ENCODE results near the gene FRG2.
"Not testable (repeated sequence)": the region's sequence is repeated elsewhere in the genome, so short reads cannot be mapped to it uniquely, and the experiment has no call there.

Gene FRG2

GRCh38 chr4:190027156-190027555 is at the start of gene FRG2:
TSS of gene FRG2 (minus strand) at chr4:190027256. CDS start at chr4:190027204, 52 bp downstream.
- DNase-seq, result not testable (repeated sequence)

GRCh38 chr4:190068351-190068750 is 41.3 kb upstream of the FRG2 start:
- not testable (repeated sequence) for DNase-seq

GRCh38 chr4:190064805-190065204 is 37.7 kb upstream of the FRG2 start:
- not testable (repeated sequence) for DNase-seq

- not testable (repeated sequence) for DNase-seq
These were observed 37.3 kb upstream of the FRG2 start, which contains the start of gene DBET for GRCh38 chr4:190064342-190064741. TSS of gene DBET (plus strand) at chr4:190064502.

GRCh38 chr4:190058997-190059396 is 31.9 kb upstream of the FRG2 start:
- not testable (repeated sequence) for DNase-seq

- not testable (repeated sequence) for DNase-seq
These were observed 22.6 kb upstream of the FRG2 start for GRCh38 chr4:190049378-190050239.

- not testable (repeated sequence) for DNase-seq
These were observed 20.6 kb upstream of the FRG2 start for GRCh38 chr4:190047627-190048026.

- DNase-seq, result not testable (repeated sequence)
These were observed 13.8 kb upstream of the FRG2 start for GRCh38 chr4:190040873-190041272.

- not testable (repeated sequence) for DNase-seq
These were observed 10.8 kb upstream of the FRG2 start for GRCh38 chr4:190037704-190038388.

GRCh38 chr4:190031264-190031663 is 4.2 kb upstream of the FRG2 start:
- not testable (repeated sequence) for DNase-seq

GRCh38 chr4:190022614-190023281 is 4.3 kb downstream of the FRG2 start:
- DNase-seq, result not testable (repeated sequence)

GRCh38 chr4:190021973-190022372 is 5.1 kb downstream of the FRG2 start:
- DNase-seq, result not testable (repeated sequence)

- no peak for DNase-seq
These were observed 6.0 kb downstream of the FRG2 start for GRCh38 chr4:190020790-190021717.

GRCh38 chr4:190019859-190020463 is 7.1 kb downstream of the FRG2 start:
- not testable (repeated sequence) for DNase-seq

- no peak for DNase-seq
These were observed 7.8 kb downstream of the FRG2 start for GRCh38 chr4:190019023-190019858.

GRCh38 chr4:190018201-190018920 is 8.7 kb downstream of the FRG2 start:
- no peak for DNase-seq

- DNase-seq, result no peak
These were observed 9.5 kb downstream of the FRG2 start for GRCh38 chr4:190017357-190018200.

- DNase-seq, result no peak
These were observed 10.4 kb downstream of the FRG2 start for GRCh38 chr4:190016369-190017289.
